ENCODE measurements around the gene KAT14. TPM values are rescaled to one million over a fixed set of nuclear protein-coding genes. Genes with fewer than 3 reads are reported as not detected.
"Not testable (repeated sequence)": the region's sequence is repeated elsewhere in the genome, so short reads cannot be mapped to it uniquely, and the experiment has no call there.

Gene KAT14
- total RNA-seq, 4 donors from 2014 or later: 6.5 to 11.8 (median 9.8) TPM

DNA sequence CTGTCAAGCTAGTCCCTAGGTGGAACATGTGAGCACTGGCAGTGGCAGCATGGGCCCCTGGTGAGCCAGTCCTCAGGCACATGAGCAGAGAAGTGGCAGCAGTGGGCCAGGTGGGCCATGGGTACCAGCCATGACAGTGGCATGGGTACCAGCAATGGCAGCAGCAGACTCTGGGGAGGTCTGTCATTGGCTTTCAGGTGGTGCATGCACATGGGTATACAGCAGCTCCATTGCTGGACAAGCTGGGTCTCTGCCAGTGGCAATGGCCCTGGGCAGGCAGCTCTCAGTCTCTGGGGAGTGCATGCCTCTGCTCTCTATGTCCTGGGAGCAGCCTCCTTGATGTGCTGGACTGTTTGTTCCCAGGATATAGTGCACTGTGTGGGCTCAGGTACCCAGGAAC is 65.3 kb downstream of the KAT14 start:
- Histone ChIP-seq H3K4me3 (no peak overlapping the region), H3K9me3 (peaks cover 0 to 7% (median 5%) of the 10 kb centered on the region in 3 donors), H3K27me3 (no peaks in the 10 kb centered on the region), H3K36me3 (no peaks in the 10 kb centered on the region), H3K27ac (no peak overlapping the region), H3K4me1 (peaks cover 0 to 2% (median 0%) of the 10 kb centered on the region in 3 donors)
- no peak for DNase-seq
- TF ChIP-seq, protein P1, sequence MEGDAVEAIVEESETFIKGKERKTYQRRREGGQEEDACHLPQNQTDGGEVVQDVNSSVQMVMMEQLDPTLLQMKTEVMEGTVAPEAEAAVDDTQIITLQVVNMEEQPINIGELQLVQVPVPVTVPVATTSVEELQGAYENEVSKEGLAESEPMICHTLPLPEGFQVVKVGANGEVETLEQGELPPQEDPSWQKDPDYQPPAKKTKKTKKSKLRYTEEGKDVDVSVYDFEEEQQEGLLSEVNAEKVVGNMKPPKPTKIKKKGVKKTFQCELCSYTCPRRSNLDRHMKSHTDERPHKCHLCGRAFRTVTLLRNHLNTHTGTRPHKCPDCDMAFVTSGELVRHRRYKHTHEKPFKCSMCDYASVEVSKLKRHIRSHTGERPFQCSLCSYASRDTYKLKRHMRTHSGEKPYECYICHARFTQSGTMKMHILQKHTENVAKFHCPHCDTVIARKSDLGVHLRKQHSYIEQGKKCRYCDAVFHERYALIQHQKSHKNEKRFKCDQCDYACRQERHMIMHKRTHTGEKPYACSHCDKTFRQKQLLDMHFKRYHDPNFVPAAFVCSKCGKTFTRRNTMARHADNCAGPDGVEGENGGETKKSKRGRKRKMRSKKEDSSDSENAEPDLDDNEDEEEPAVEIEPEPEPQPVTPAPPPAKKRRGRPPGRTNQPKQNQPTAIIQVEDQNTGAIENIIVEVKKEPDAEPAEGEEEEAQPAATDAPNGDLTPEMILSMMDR (IDR thresholded peaks at IDR 0.05): no peak
- TF ChIP-seq POLR2A (IDR thresholded peaks at IDR 0.05): no peak
- intact Hi-C loops (cut with DNase I): no loop called here

DNA sequence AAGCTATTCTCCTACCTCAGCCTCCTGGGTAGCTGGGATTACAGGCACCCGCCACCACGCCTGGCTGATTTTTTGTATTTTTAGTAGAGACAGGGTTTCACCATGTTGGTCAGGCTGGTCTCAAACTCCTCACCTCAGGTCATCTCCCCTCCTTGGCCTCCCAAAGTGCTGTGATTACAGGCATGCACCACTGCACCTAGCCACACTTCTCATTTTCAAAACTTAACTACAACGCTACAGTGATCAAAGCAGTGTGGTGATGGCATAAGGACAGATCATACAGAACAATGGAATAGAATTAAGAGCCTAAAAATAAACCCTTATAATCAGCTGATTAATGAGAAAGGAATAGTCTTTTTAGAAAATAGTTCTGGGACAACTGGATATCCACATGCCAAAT is 66.0 kb downstream of the KAT14 start:
- H3K27me3 ChIP-seq; intact Hi-C loops (cut with DNase I); DNase-seq; H3K9me3 ChIP-seq; H3K4me1 ChIP-seq; H3K4me3 ChIP-seq; H3K27ac ChIP-seq; H3K36me3 ChIP-seq: not testable (repeated sequence)
- 63 to 81% methylated on average over 3 of the region's 3 CpGs for WGBS, 2 donors

DNA sequence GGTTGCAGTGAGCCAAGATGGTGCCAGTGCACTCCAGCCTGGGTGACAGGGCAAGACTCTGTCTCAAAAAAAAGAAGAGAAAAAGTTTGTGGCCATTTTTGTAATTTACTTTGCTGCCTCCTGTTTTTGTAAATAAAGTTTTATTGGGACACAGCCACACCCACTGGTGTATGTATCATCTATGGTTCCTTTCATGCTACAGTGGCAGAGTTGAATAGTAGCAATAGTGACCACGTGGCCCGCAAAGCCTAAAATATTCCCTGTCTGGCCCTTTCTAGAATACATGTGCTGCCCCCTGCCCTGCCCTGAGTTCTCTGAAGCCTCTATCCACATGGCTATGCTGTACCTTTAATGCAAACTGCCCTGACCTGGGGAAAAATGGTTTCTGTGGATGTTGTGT is 75.3 kb downstream of the KAT14 start:
- Histone ChIP-seq H3K27ac (peak overlapping the region in 2 of 4 donors; percentile 1 to 42), H3K4me1 (peaks cover 0 to 24% (median 0%) of the 10 kb centered on the region in 3 donors), H3K27me3 (no peaks in the 10 kb centered on the region), H3K9me3 (no peaks in the 10 kb centered on the region), H3K4me3 (no peak overlapping the region), H3K36me3 (no peaks in the 10 kb centered on the region)
- no peak for TF ChIP-seq POLR2A (IDR thresholded peaks at IDR 0.05)
- TF ChIP-seq, protein P1 (IDR thresholded peaks at IDR 0.05): no peak
- intact Hi-C loops (cut with DNase I): no loop called here
- 78 to 83% methylated on average over 2 of the region's 2 CpGs for WGBS, 2 donors
- DNase-seq: no peak

DNA sequence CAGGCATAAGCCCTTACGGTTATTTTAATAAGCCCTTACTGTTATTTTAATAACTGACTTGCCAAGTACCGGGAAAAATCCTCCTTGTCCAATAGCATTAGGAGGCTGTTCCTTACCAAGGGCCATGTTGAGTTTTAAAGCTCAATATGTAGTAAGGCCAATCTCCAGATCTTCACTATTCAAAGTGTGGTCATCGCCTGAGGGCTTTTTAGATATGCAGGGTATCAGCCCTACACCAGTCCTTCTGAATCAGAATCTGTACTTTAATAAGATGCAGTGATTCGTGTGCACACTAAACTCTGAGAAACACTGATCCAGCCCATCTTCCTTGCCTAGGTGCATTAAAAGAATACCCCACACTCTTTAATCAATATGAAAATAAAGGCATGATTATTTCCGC is 77.9 kb downstream of the KAT14 start:
- Histone ChIP-seq H3K9me3 (no peaks in the 10 kb centered on the region), H3K27ac (no peak overlapping the region), H3K4me1 (peaks cover 0 to 24% (median 0%) of the 10 kb centered on the region in 3 donors), H3K27me3 (no peaks in the 10 kb centered on the region), H3K36me3 (no peaks in the 10 kb centered on the region), H3K4me3 (no peak overlapping the region)
- WGBS, 2 donors: 83 to 92% methylated on average over 5 of the region's 5 CpGs
- TF ChIP-seq POLR2A (IDR thresholded peaks at IDR 0.05): no peak
- TF ChIP-seq, protein P1 (IDR thresholded peaks at IDR 0.05): no peak
- intact Hi-C loops (cut with DNase I): no loop called here
- no peak for DNase-seq

DNA sequence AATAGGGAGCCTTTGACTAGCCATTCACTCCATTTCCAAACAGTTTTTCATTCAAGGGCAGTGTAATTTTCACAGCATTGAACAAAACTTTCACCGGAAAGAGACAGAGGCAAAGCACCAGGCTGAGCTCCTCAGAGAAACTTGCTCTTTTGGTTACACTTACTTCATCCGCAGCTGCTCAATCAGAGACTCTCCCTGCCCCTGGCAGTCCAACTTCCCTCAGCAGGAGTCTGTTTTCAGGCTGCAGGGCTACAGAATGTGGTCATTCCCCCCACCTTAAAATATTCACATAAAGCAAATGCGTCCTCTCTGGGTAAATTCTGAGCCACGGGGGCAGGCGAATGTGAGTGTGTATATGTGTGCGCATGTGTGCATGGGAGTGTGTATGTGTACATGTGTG is 80.6 kb downstream of the KAT14 start:
- H3K27ac ChIP-seq: no peak overlapping the region
- 81 to 95% methylated on average over 6 of the region's 6 CpGs for WGBS, 2 donors

More for the DNA sequence above, 80.6 kb downstream of the KAT14 start:
- TF ChIP-seq, protein P1 (IDR thresholded peaks at IDR 0.05): no peak
- TF ChIP-seq POLR2A (IDR thresholded peaks at IDR 0.05): no peak
- no peak overlapping the region for H3K4me3 ChIP-seq
- no peaks in the 10 kb centered on the region for H3K36me3 ChIP-seq
- intact Hi-C loops (cut with DNase I): no loop called here
- H3K4me1 ChIP-seq: peaks cover 0 to 4% (median 0%) of the 10 kb centered on the region in 3 donors
- no peaks in the 10 kb centered on the region for H3K27me3 ChIP-seq
- DNase-seq: no peak
- H3K9me3 ChIP-seq: no peaks in the 10 kb centered on the region
